Endodermal cell (in vitro differentiated cells): ENCODE results near the gene PYGM. TPM values are rescaled to one million over a fixed set of nuclear protein-coding genes. Genes with fewer than 3 reads are reported as not detected.
"Not testable (repeated sequence)": the region's sequence is repeated elsewhere in the genome, so short reads cannot be mapped to it uniquely, and the experiment has no call there.

ENCODE experiments used
- DNase-seq: peaks from one replicate; pipeline ENCODE4 v3.0.0-alpha.2; 2017
- H3K27ac ChIP-seq: 2 replicates; pipeline ENCODE4 v1.5.1; 2013; ENCODE audit warnings: mild to moderate bottlenecking, low read depth, low read length, moderate library complexity
- H3K27me3 ChIP-seq: 2 replicates; pipeline ENCODE4 v1.6.1; 2013; ENCODE audit warnings: mild to moderate bottlenecking, low read length, moderate library complexity; ENCODE audit not compliant: insufficient read depth, control insufficient read depth, poor library complexity, severe bottlenecking
- H3K36me3 ChIP-seq: 2 replicates; pipeline ENCODE4 v1.7.0; 2013; ENCODE audit warnings: mild to moderate bottlenecking, low read length, moderate library complexity; ENCODE audit not compliant: control insufficient read depth, insufficient read depth
- H3K4me1 ChIP-seq: one replicate; pipeline ENCODE4 v1.7.0; 2013; ENCODE audit warnings: low read length; ENCODE audit not compliant: control insufficient read depth, insufficient read depth
- H3K4me3 ChIP-seq: 2 replicates; pipeline ENCODE4 v1.5.1; 2013; ENCODE audit warnings: mild to moderate bottlenecking, low read length, moderate library complexity
- H3K9ac ChIP-seq: 2 replicates; pipeline ENCODE4 v1.6.1; 2013; ENCODE audit warnings: mild to moderate bottlenecking, low read length, moderate library complexity; ENCODE audit not compliant: poor library complexity, severe bottlenecking; ENCODE audit errors: extremely low read depth
- H3K9me3 ChIP-seq: 2 replicates; pipeline ENCODE4 v1.6.1; 2013; ENCODE audit warnings: mild to moderate bottlenecking, low read length, moderate library complexity; ENCODE audit not compliant: control insufficient read depth
- H3K27ac Mint-ChIP-seq: 2 replicates; pipeline ENCODE4 v1.8.0; 2020; ENCODE audit warnings: mixed read lengths
- H3K27me3 Mint-ChIP-seq: 2 replicates; pipeline ENCODE4 v1.8.0; 2021; ENCODE audit warnings: mild to moderate bottlenecking, mixed read lengths; ENCODE audit not compliant: insufficient read depth
- H3K36me3 Mint-ChIP-seq: 2 replicates; pipeline ENCODE4 v1.8.0; 2020; ENCODE audit warnings: low read depth, mixed read lengths
- H3K4me1 Mint-ChIP-seq: 2 replicates; pipeline ENCODE4 v1.8.0; 2020; ENCODE audit warnings: mixed read lengths
- H3K4me3 Mint-ChIP-seq: 2 replicates; pipeline ENCODE4 v1.8.0; 2020; ENCODE audit warnings: mild to moderate bottlenecking, moderate library complexity, mixed read lengths
- H3K9me3 Mint-ChIP-seq: 2 replicates; pipeline ENCODE4 v1.8.0; 2020; ENCODE audit warnings: mild to moderate bottlenecking, mixed read lengths
- CTCF ChIP-seq: fragments of 200-600 bp; sonication (generic); conservative IDR thresholded peaks from 2 replicates; pipeline ENCODE4 v1.5.0; 2021; ENCODE audit warnings: antibody characterized with exemption, mild to moderate bottlenecking
- WGBS, 2 experiments: methylation state at CpG; one replicate each; pipeline versions ENCODE4 v1.1.5 to v1.1.7; 2013; ENCODE audit warnings: missing lambda C conversion rate in 2 of 2, mixed read lengths in 1 of 2; ENCODE audit not compliant: insufficient coverage in 1 of 2, insufficient read length in 1 of 2; 5-methylcytosine and 5-hydroxymethylcytosine counted together
- total RNA-seq, 2 donors: library from RNA; stranded (reverse); fragmentation: NEBNext Ultra II Directional in 1 of 2; extraction: Animal tissue kit (Norgen Biotek cat#: 25700) in 1 of 2; gene quantifications; 2 replicates in 1 of 2; 3 replicates in 1 of 2; pipeline ENCODE4 v1.2.1, GENCODE V29; 2021

Gene PYGM
- total RNA-seq, 2 donors from 2014 or later: 1.1 to 1.2 TPM

GRCh38 chr11:64703048-64703447 is 56.7 kb downstream of the PYGM start:
- no peak for TF ChIP-seq CTCF
- no peak overlapping the region for H3K9ac ChIP-seq
- H3K4me3 Mint-ChIP-seq: no peak overlapping the region
- 98 to 100% methylated on average over 2 of the region's 2 CpGs for WGBS, 2 experiments
- H3K4me1 Mint-ChIP-seq: no peaks in the 10 kb centered on the region
- no peaks in the 10 kb centered on the region for H3K9me3 ChIP-seq
- H3K27me3 Mint-ChIP-seq: peaks cover 55% of the 10 kb centered on the region
- no peaks in the 10 kb centered on the region for H3K36me3 ChIP-seq
- no peak for DNase-seq
- H3K9me3 Mint-ChIP-seq: peaks cover 4% of the 10 kb centered on the region
- no peaks in the 10 kb centered on the region for H3K36me3 Mint-ChIP-seq
- H3K27me3 ChIP-seq: peaks cover 10% of the 10 kb centered on the region
- H3K27ac ChIP-seq: no peak overlapping the region
- H3K4me3 ChIP-seq: no peak overlapping the region
- no peaks in the 10 kb centered on the region for H3K4me1 ChIP-seq
- no peak overlapping the region for H3K27ac Mint-ChIP-seq

GRCh38 chr11:64701956-64702355 is 57.8 kb downstream of the PYGM start:
- 94% methylated on average over 19 of the region's 29 CpGs; no CpG with 5 or more reads in 1 of the 2 experiments for WGBS, 2 experiments

GRCh38 chr11:64698427-64698826 is 61.3 kb downstream of the PYGM start:
- DNase-seq: no peak
- Mint-ChIP-seq H3K27me3 (peaks cover 74% of the 10 kb centered on the region), H3K4me3 (no peak overlapping the region), H3K36me3 (no peaks in the 10 kb centered on the region), H3K4me1 (no peaks in the 10 kb centered on the region), H3K9me3 (peaks cover 4% of the 10 kb centered on the region), H3K27ac (no peak overlapping the region)
- Histone ChIP-seq H3K27me3 (peaks cover 21% of the 10 kb centered on the region), H3K36me3 (no peaks in the 10 kb centered on the region), H3K4me3 (no peak overlapping the region), H3K4me1 (no peaks in the 10 kb centered on the region), H3K27ac (no peak overlapping the region), H3K9me3 (no peaks in the 10 kb centered on the region), H3K9ac (no peak overlapping the region)
- WGBS, 2 experiments: 91% methylated on average over 1 of the region's 1 CpG; no CpG with 5 or more reads in 1 of the 2 experiments
- no peak for TF ChIP-seq CTCF

More at GRCh38 chr11:64701956-64702355, 57.8 kb downstream of the PYGM start:
- not testable (repeated sequence) for H3K4me1 ChIP-seq, H3K36me3 Mint-ChIP-seq, DNase-seq, H3K27ac ChIP-seq, H3K9ac ChIP-seq, H3K4me3 ChIP-seq, H3K27me3 ChIP-seq, H3K27ac Mint-ChIP-seq, H3K36me3 ChIP-seq, H3K9me3 Mint-ChIP-seq, H3K4me3 Mint-ChIP-seq, H3K4me1 Mint-ChIP-seq, H3K9me3 ChIP-seq
- H3K27me3 Mint-ChIP-seq: peaks cover 65% of the 10 kb centered on the region
